ENCODE measurements around the gene STBD1. TPM values are rescaled to one million over a fixed set of nuclear protein-coding genes. Genes with fewer than 3 reads are reported as not detected.

STBD1 gene
- total and polyA plus RNA-seq, 2 of the 4 experiments (the other 2 are of a cell fraction) = 1.7 to 3.0 TPM

DNA sequence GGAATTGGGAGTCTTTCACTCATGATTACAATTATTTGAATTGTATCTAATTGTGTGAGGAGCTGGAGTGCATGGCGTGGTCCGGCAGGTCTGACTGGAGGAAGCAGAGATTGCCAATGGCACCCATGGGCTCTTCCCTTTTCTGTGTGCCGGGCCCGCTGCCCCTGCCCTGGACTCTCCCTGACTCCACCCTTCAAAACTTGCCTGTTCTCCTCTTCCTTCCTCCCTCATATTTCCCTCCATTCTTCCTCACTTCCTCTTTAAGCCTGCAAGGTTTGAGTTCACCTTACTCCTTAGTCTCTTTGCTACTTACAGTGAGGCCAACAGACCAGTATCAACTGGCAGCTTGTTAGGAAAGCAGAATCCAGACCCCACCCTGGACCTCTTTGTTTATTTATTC is 6.5 kb upstream of the STBD1 start:
- H3K18ac ChIP-seq (ENCODE audit: low read depth, low read length) = no peak overlapping the region
- no peak overlapping the region for H3K4me3 ChIP-seq (ENCODE audit: insufficient read depth, low read depth, low read length)
- H3K9me1 ChIP-seq (ENCODE audit: insufficient read depth, low read length) = peaks cover 3% of the 10 kb centered on the region
- H4K5ac ChIP-seq (ENCODE audit: low read depth, low read length) = no peak overlapping the region
- peaks cover 3 to 4% of the 10 kb centered on the region in 2 experiments; a peak in 3 of 4 replicates for H3K79me1 ChIP-seq (ENCODE audit: low read depth in 1 of 2, low read length in 2 of 2)
- H3K23ac ChIP-seq (ENCODE audit: low read depth, low read length) = no peak overlapping the region
- H2BK20ac ChIP-seq (ENCODE audit: low read depth, low read length) = no peak overlapping the region
- WGBS, 2 experiments (ENCODE audit: extremely low coverage in 2 of 2, insufficient read length in 1 of 2) = 83% methylated on average over 4 of the region's 4 CpGs; no CpG with 5 or more reads in 1 of the 2 experiments
- H3K36me3 ChIP-seq (ENCODE audit: control insufficient read depth, insufficient read depth, low read length) = no peaks in the 10 kb centered on the region
- H4K20me1 ChIP-seq (ENCODE audit: insufficient read depth, low read length) = no peaks in the 10 kb centered on the region
- CTCF ChIA-PET = no interaction called here
- dilution Hi-C loops (cut with HindIII; ENCODE audit: low sequenced_read_pairs, unreplicated experiment) (no loop called here), in situ Hi-C loops (cut with MboI; ENCODE audit: low sequenced_read_pairs) (no loop called here), intact Hi-C loops (cut with micrococcal nuclease) (no loop called here)
- H2AFZ ChIP-seq (replicated peaks; ENCODE audit: low read length, poor library complexity) = no peak overlapping the region
- no peak overlapping the region for H4K91ac ChIP-seq (ENCODE audit: insufficient read depth, low read depth, low read length)
- no peak overlapping the region for H3K4me2 ChIP-seq (ENCODE audit: low read depth, low read length)
- no TSS peak for BruUV-seq (replicated peaks)
- no peak overlapping the region for H3K56ac ChIP-seq (ENCODE audit: extremely low read depth, insufficient read depth, low read length)
- POLR2A ChIA-PET (ENCODE audit: unreplicated experiment) = no interaction called here
- no peak for DNase-seq
- no peak overlapping the region for H3K9ac ChIP-seq (ENCODE audit: low read depth, low read length)
- no peak for ATAC-seq (ENCODE audit: low read depth)
- no peak overlapping the region for H3K4ac ChIP-seq (ENCODE audit: low read depth, low read length)
- H3K9me3 ChIP-seq (ENCODE audit: control insufficient read depth, insufficient read depth, low read length) = peaks cover 9% of the 10 kb centered on the region
- H4K8ac ChIP-seq (ENCODE audit: low read depth in 2 of 2, low read length in 2 of 2) = no peak overlapping the region
- no peak overlapping the region for H2BK5ac ChIP-seq (ENCODE audit: low read depth, low read length, poor library complexity, severe bottlenecking)
- H2AK5ac ChIP-seq (ENCODE audit: low read depth, low read length) = no peak overlapping the region
- H3K27ac ChIP-seq (ENCODE audit: insufficient read depth, low read length) = no peak overlapping the region
- no peaks in the 10 kb centered on the region; the same call in 1 of the 2 replicates for H3K27me3 ChIP-seq (ENCODE audit: control insufficient read depth, insufficient read depth, low read length)
- H3K14ac ChIP-seq (replicated peaks; ENCODE audit: low read depth, low read length) = no peak overlapping the region
- peaks cover 4% of the 10 kb centered on the region; the same call in 1 of the 2 replicates for H3K4me1 ChIP-seq (ENCODE audit: control insufficient read depth, insufficient read depth, low read length)
- TF ChIP-seq MAFK (IDR thresholded peaks at IDR 0.05; ENCODE audit: low read depth, low read length) (no peak), MXI1 (IDR thresholded peaks at IDR 0.05; ENCODE audit: borderline replicate concordance, low read depth, low read length) (no peak), RAD21 (IDR thresholded peaks at IDR 0.05; ENCODE audit: low read length) (no peak), CHD1 (IDR thresholded peaks at IDR 0.05; ENCODE audit: low read depth, low read length) (no peak), SMC3 (IDR thresholded peaks at IDR 0.05; ENCODE audit: low read depth, low read length) (no peak), MAZ (IDR thresholded peaks at IDR 0.05; ENCODE audit: borderline replicate concordance, low read depth, low read length) (no peak), RFX5 (IDR thresholded peaks at IDR 0.05; ENCODE audit: low read depth, low read length) (no peak), CEBPB (IDR thresholded peaks at IDR 0.05; ENCODE audit: low read depth, low read length) (no peak), POLR2A (IDR thresholded peaks at IDR 0.05; ENCODE audit: low read depth, low read length) (no peak), NFE2L2 (IDR thresholded peaks at IDR 0.05; ENCODE audit: low read depth, low read length) (no peak), RCOR1 (IDR thresholded peaks at IDR 0.05; ENCODE audit: insufficient replicate concordance, low read length) (no peak), BHLHE40 (IDR thresholded peaks at IDR 0.05; ENCODE audit: low read depth, low read length) (no peak)
- TF ChIP-seq, protein P1, sequence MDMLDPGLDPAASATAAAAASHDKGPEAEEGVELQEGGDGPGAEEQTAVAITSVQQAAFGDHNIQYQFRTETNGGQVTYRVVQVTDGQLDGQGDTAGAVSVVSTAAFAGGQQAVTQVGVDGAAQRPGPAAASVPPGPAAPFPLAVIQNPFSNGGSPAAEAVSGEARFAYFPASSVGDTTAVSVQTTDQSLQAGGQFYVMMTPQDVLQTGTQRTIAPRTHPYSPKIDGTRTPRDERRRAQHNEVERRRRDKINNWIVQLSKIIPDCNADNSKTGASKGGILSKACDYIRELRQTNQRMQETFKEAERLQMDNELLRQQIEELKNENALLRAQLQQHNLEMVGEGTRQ (IDR thresholded peaks at IDR 0.05; ENCODE audit: low read depth, low read length) = no peak
- no peak overlapping the region for H2BK120ac ChIP-seq (ENCODE audit: low read depth, low read length)
- no peak overlapping the region for H2AK9ac ChIP-seq (replicated peaks; ENCODE audit: low read depth, low read length, poor library complexity)
- no peak overlapping the region for H2BK15ac ChIP-seq (ENCODE audit: low read depth, low read length)

Data from IMR-90 (cell line).